ENCODE data around the gene ATG101.
A peak's percentile ranks its signal among the peaks of the same experiment; 100 is the strongest.

GRCh38 chr12:52121824-52122539 lies 52.2 kb downstream of the ATG101 start:
- TF ChIP-seq CTCF (IDR thresholded peaks at IDR 0.05; ENCODE audit: low read depth, low read length, poor library complexity, severe bottlenecking) (peak; percentile 93), EZH2phosphoT487 (IDR thresholded peaks at IDR 0.05; ENCODE audit: borderline replicate concordance, low read length) (no peak)
